HEK293 (cell line): Measurements from ENCODE around the gene FGR.
A peak's percentile ranks its signal among the peaks of the same experiment; 100 is the strongest.

Source experiments
- CTCF ChIA-PET: fragments of 350-600 bp; formaldehyde crosslinking; extraction: SDS; loops from one replicate; lab custom pipeline; 2021; ENCODE audit warnings: antibody characterized with exemption; lab: Yijun Ruan, JAX
- POLR2A ChIA-PET: fragments of 300-600 bp; formaldehyde crosslinking; extraction: SDS; loops from one replicate; lab custom pipeline; 2020; ENCODE audit warnings: antibody characterized with exemption, inconsistent platforms; lab: Yijun Ruan, JAX
- H3K27ac ChIP-seq: fragments of 200-500 bp; sonication (Bioruptor generic); 2 replicates; pipeline ENCODE4 v1.5.1; 2014; ENCODE audit warnings: low read depth, low read length, control low read depth, inconsistent platforms; ENCODE audit errors: extremely low read depth
- H3K36me3 ChIP-seq, 2 experiments: fragments of 200-500 bp in 1 of 2; sonication (Bioruptor generic) in 1 of 2; 1 replicate in 1 of 2; 2 replicates in 1 of 2; pipeline ENCODE4 v1.5.1; 2014 to 2017; ENCODE audit warnings: inconsistent platforms in 2 of 2, low read length in 2 of 2; ENCODE audit not compliant: control insufficient read depth in 2 of 2, insufficient read depth in 1 of 2
- H3K4me1 ChIP-seq: fragments of 200-500 bp; sonication (Bioruptor generic); 2 replicates; pipeline ENCODE4 v1.5.1; 2014; ENCODE audit warnings: mild to moderate bottlenecking, low read length, inconsistent platforms; ENCODE audit not compliant: control insufficient read depth, insufficient read depth
- H3K4me3 ChIP-seq: 2 replicates; pipeline ENCODE4 v1.5.1; 2011; ENCODE audit warnings: low read depth, mild to moderate bottlenecking, control low read depth, low read length, moderate library complexity
- H3K9me3 ChIP-seq: fragments of 200-500 bp; sonication (Bioruptor generic); 2 replicates; pipeline ENCODE4 v1.5.1; 2014; ENCODE audit warnings: low read depth, low read length, inconsistent platforms; ENCODE audit not compliant: control insufficient read depth, insufficient read depth
- AEBP2 ChIP-seq: fragments of 450-650 bp; formaldehyde crosslinking; IDR thresholded peaks from 2 replicates; pipeline ENCODE4 v1.5.1; 2016; ENCODE audit warnings: missing biosample characterization, missing genetic modification characterization, borderline replicate concordance
- KLF1 ChIP-seq: fragments of 450-650 bp; formaldehyde crosslinking; IDR thresholded peaks from 2 replicates; pipeline ENCODE4 v1.5.1; 2016; ENCODE audit warnings: missing biosample characterization, missing genetic modification characterization
- KLF17 ChIP-seq: fragments of 450-650 bp; formaldehyde crosslinking; IDR thresholded peaks from 2 replicates; pipeline ENCODE4 v1.5.1; 2016; ENCODE audit warnings: missing biosample characterization, missing genetic modification characterization
- KLF8 ChIP-seq: fragments of 450-650 bp; formaldehyde crosslinking; IDR thresholded peaks from 2 replicates; pipeline ENCODE4 v1.5.1; 2016; ENCODE audit warnings: missing biosample characterization, missing genetic modification characterization
- RBAK ChIP-seq: fragments of 450-650 bp; formaldehyde crosslinking; IDR thresholded peaks from 2 replicates; pipeline ENCODE4 v1.5.1; 2016; ENCODE audit warnings: missing biosample characterization, missing genetic modification characterization
- REPIN1 ChIP-seq: fragments of 450-650 bp; formaldehyde crosslinking; IDR thresholded peaks from 2 replicates; pipeline ENCODE4 v1.5.1; 2017; ENCODE audit warnings: missing biosample characterization, missing genetic modification characterization, low read depth
- SP3 ChIP-seq: fragments of 450-650 bp; formaldehyde crosslinking; IDR thresholded peaks from 2 replicates; pipeline ENCODE4 v1.5.1; 2016; ENCODE audit warnings: missing biosample characterization, missing genetic modification characterization
- TCF7L2 ChIP-seq: IDR thresholded peaks from 2 replicates; pipeline ENCODE4 v1.6.1; 2011; ENCODE audit warnings: low read depth, mild to moderate bottlenecking, inconsistent platforms, low read length, moderate library complexity, borderline replicate concordance
- ZBTB48 ChIP-seq: fragments of 450-650 bp; formaldehyde crosslinking; IDR thresholded peaks from 2 replicates; pipeline ENCODE4 v1.5.1; 2016; ENCODE audit warnings: missing biosample characterization, missing genetic modification characterization
- ZBTB49 ChIP-seq: fragments of 450-650 bp; formaldehyde crosslinking; IDR thresholded peaks from 2 replicates; pipeline ENCODE4 v1.5.1; 2016; ENCODE audit warnings: missing biosample characterization, missing genetic modification characterization, low read depth
- ZNF274 ChIP-seq, 2 experiments: fragments of 200-500 bp in 1 of 2; fragments of 450-650 bp in 1 of 2; sonication (Bioruptor generic) in 1 of 2; formaldehyde crosslinking in 1 of 2; IDR thresholded peaks; 2 replicates each; pipeline versions ENCODE4 v1.5.1 to v1.6.1; 2014 to 2016; ENCODE audit warnings: borderline replicate concordance in 1 of 2, inconsistent platforms in 1 of 2, low read length in 1 of 2, missing biosample characterization in 1 of 2, missing genetic modification characterization in 1 of 2
- ZNF280D ChIP-seq: fragments of 450-650 bp; formaldehyde crosslinking; IDR thresholded peaks from 2 replicates; pipeline ENCODE4 v1.5.1; 2016; ENCODE audit warnings: missing biosample characterization, missing genetic modification characterization
- ZNF530 ChIP-seq: fragments of 450-650 bp; formaldehyde crosslinking; IDR thresholded peaks from 2 replicates; pipeline ENCODE4 v1.5.1; 2016; ENCODE audit warnings: low read depth, missing biosample characterization, missing genetic modification characterization
- ZNF549 ChIP-seq: fragments of 450-650 bp; IDR thresholded peaks from 2 replicates; pipeline ENCODE4 v1.5.1; 2018; ENCODE audit warnings: missing biosample characterization, missing genetic modification characterization, mild to moderate bottlenecking, inconsistent platforms, moderate library complexity
- ZNF777 ChIP-seq: fragments of 450-650 bp; formaldehyde crosslinking; IDR thresholded peaks from 2 replicates; pipeline ENCODE4 v1.5.1; 2017; ENCODE audit warnings: missing biosample characterization, missing genetic modification characterization, borderline replicate concordance
- ZSCAN30 ChIP-seq: fragments of 450-650 bp; IDR thresholded peaks from 2 replicates; pipeline ENCODE4 v1.5.1; 2018; ENCODE audit warnings: missing biosample characterization, mild to moderate bottlenecking, missing genetic modification characterization, moderate library complexity
- ZSCAN4 ChIP-seq: fragments of 450-650 bp; formaldehyde crosslinking; IDR thresholded peaks from 2 replicates; pipeline ENCODE4 v1.5.1; 2017; ENCODE audit warnings: missing biosample characterization, missing genetic modification characterization

Gene FGR

GRCh38 chr1:27589841-27590426 lies 45.1 kb downstream of the FGR start (continued):
- TF ChIP-seq KLF17 (peak; percentile 79), RBAK (tag by site-specific recombination) (no peak), ZBTB49 (tag by site-specific recombination) (no peak), KLF1 (tag by site-specific recombination) (peak; percentile 87), SP3 (tag by site-specific recombination) (peak; percentile 47; the same call in 1 of the 2 replicates), ZBTB48 (tag by site-specific recombination) (peak; percentile 53; the same call in 1 of the 2 replicates)

- Histone ChIP-seq H3K36me3 (peaks cover 0 to 13% of the 10 kb centered on the region in 2 experiments; a peak in 1 of 3 replicates), H3K9me3 (no peaks in the 10 kb centered on the region), H3K27ac (no peak overlapping the region), H3K4me3 (no peak overlapping the region), H3K4me1 (peaks cover 13% of the 10 kb centered on the region)
- ChIA-PET CTCF (interaction anchor here (1.8 kb wide), 1 partner anchor 14 kb away, joined by 6 read pairs; no protein-coding TSS in a partner anchor), POLR2A (interaction anchor here (1.8 kb wide), 1 partner anchor 32 kb away, joined by 5 read pairs; no protein-coding TSS in a partner anchor)
- TF ChIP-seq TCF7L2 (no peak), ZNF549 (tag by site-specific recombination) (no peak), ZNF274 (IDR thresholded peaks at IDR 0.05; ENCODE audit: low read length) (no peak), ZNF274 (tag by site-specific recombination; IDR thresholded peaks at IDR 0.05; ENCODE audit: borderline replicate concordance) (no peak), REPIN1 (tag by site-specific recombination) (no peak)
- TF ChIP-seq, all 188 proteins: peak for 0
Observed at GRCh38 chr1:27589441-27589840, 45.5 kb downstream of the FGR start.

GRCh38 chr1:27588256-27589232 lies 46.4 kb downstream of the FGR start:
- Histone ChIP-seq H3K27ac (no peak overlapping the region), H3K4me1 (peaks cover 11% of the 10 kb centered on the region), H3K36me3 (peaks cover 0 to 13% of the 10 kb centered on the region in 2 experiments; a peak in 1 of 3 replicates), H3K4me3 (no peak overlapping the region), H3K9me3 (no peaks in the 10 kb centered on the region)
- POLR2A ChIA-PET = no interaction called here
- CTCF ChIA-PET = no interaction called here
- no peak for TF ChIP-seq ZNF280D (tag by site-specific recombination)
- peak; percentile 71; the same call in 1 of the 2 replicates for TF ChIP-seq ZSCAN4 (tag by site-specific recombination)
- no peak for TF ChIP-seq ZNF530 (tag by site-specific recombination)
- no peak for TF ChIP-seq ZNF777 (tag by site-specific recombination)
- no peak for TF ChIP-seq KLF8 (tag by site-specific recombination)
- no peak for TF ChIP-seq AEBP2 (tag by site-specific recombination)
- no peak for TF ChIP-seq ZSCAN30
